Kidney (tissue), 14 donors: ENCODE data around the gene ZNF160. TPM values are rescaled to one million over a fixed set of nuclear protein-coding genes. Genes with fewer than 3 reads are reported as not detected.
"Not testable (repeated sequence)": the region's sequence is repeated elsewhere in the genome, so short reads cannot be mapped to it uniquely, and the experiment has no call there.

Experiments
- DNase-seq, 5 donors: peaks; one replicate each; pipeline ENCODE4 v3.0.0-alpha.2; 2013 to 2020
- FAIRE-seq: peaks from 2 replicates; lab custom pipeline; 2012; peaks lifted over from hg19 to GRCh38; lab: Jason Lieb, UNC
- H3K27ac ChIP-seq, 2 donors: one replicate each; pipeline ENCODE4 v1.7.0; 2013; ENCODE audit warnings: low read depth in 2 of 2, low read length in 2 of 2, inconsistent platforms in 1 of 2
- H3K27me3 ChIP-seq: one replicate; pipeline ENCODE4 v1.7.1; 2013; ENCODE audit warnings: low read length, inconsistent platforms; ENCODE audit not compliant: control insufficient read depth, insufficient read depth
- H3K36me3 ChIP-seq, 3 donors: one replicate each; pipeline versions ENCODE4 v1.7.0 to v1.7.1; 2013; ENCODE audit warnings: low read length in 3 of 3, control low read depth in 1 of 3, inconsistent platforms in 1 of 3; ENCODE audit not compliant: insufficient read depth in 3 of 3, control insufficient read depth in 2 of 3
- H3K4me1 ChIP-seq, 3 donors: one replicate each; pipeline versions ENCODE4 v1.7.0 to v1.7.1; 2013; ENCODE audit warnings: low read length in 3 of 3, inconsistent platforms in 1 of 3, low read depth in 1 of 3; ENCODE audit not compliant: control insufficient read depth in 2 of 3, insufficient read depth in 2 of 3
- H3K4me3 ChIP-seq, 3 donors: one replicate each; pipeline versions ENCODE4 v1.7.0 to v1.8.1; 2013; ENCODE audit warnings: low read length in 3 of 3, control low read depth in 1 of 3, inconsistent platforms in 1 of 3
- H3K9ac ChIP-seq, 3 donors: one replicate each; pipeline versions ENCODE4 v1.7.0 to v1.7.1; 2013; ENCODE audit warnings: low read length in 3 of 3, control low read depth in 1 of 3, inconsistent platforms in 1 of 3
- H3K9me3 ChIP-seq, 3 donors: one replicate each; pipeline versions ENCODE4 v1.7.0 to v1.7.1; 2013; ENCODE audit warnings: low read length in 3 of 3, control low read depth in 1 of 3, inconsistent platforms in 1 of 3; ENCODE audit not compliant: control insufficient read depth in 2 of 3, insufficient read depth in 1 of 3
- CTCF ChIP-seq: IDR thresholded peaks from 3 replicates; pipeline ENCODE4 v1.5.1; 2012; ENCODE audit warnings: mild to moderate bottlenecking, moderate library complexity, borderline replicate concordance; ENCODE audit not compliant: insufficient read depth; ENCODE audit errors: extremely low read depth
- intact Hi-C: fragments of 100-400 bp; cut with DNase I; formaldehyde crosslinking; loops from one replicate; pipeline ENCODE4 v1.11.1; 2022
- polyA plus RNA-seq: library from polyadenylated mRNA; stranded (reverse); fragments of 350-450 nt; fragmentation: Illumina TruSeq; extraction: RNeasy Lipid Tissue Mini Kit (QIAGEN cat#74804); gene quantifications from one replicate; pipeline ENCODE4 v1.2.3, GENCODE V29; 2014; ENCODE audit warnings: low read depth, low replicate concordance; ENCODE audit not compliant: insufficient read depth
- total RNA-seq: library from RNA; stranded (reverse); fragmentation: NEBNext Ultra II Directional; extraction: Animal tissue kit (Norgen Biotek cat#: 25700); gene quantifications from one replicate; pipeline ENCODE4 v1.2.1, GENCODE V29; 2021
- donor health status: control.
- donor health status: control.
- donor health status: control.
- donor health status: control.
- donor health status: control.
- donor health status: DM: yes; HTN: yes; CAD: no.
- donor health status: Normal renal cell carcinoma (clear cell type).

ZNF160 gene
- total and polyA plus RNA-seq, 2 donors from 2014 or later = 9.5 to 38.2 TPM

GRCh38 chr19:53037101-53038097 is 65.8 kb downstream of the ZNF160 start:
- Histone ChIP-seq H3K36me3 (no peaks in the 10 kb centered on the region), H3K9ac (peak overlapping the region in 1 of 3 donors; percentile 80), H3K27ac (no peak overlapping the region), H3K27me3 (no peaks in the 10 kb centered on the region), H3K4me3 (peak overlapping the region; percentile 57 to 89 (median 63)), H3K4me1 (no peaks in the 10 kb centered on the region), H3K9me3 (peaks cover 0 to 12% (median 3%) of the 10 kb centered on the region in 3 donors)
- intact Hi-C loops = no loop called here
- FAIRE-seq = no peak
- peak; percentile 67 to 87 (median 84) for DNase-seq
- no peak for TF ChIP-seq CTCF

GRCh38 chr19:53034948-53035675 is 68.1 kb downstream of the ZNF160 start:
- H3K27ac ChIP-seq = no peak overlapping the region
- no peak overlapping the region for H3K4me3 ChIP-seq
- no peaks in the 10 kb centered on the region for H3K36me3 ChIP-seq
- peaks cover 0 to 12% (median 4%) of the 10 kb centered on the region in 3 donors for H3K9me3 ChIP-seq
- H3K9ac ChIP-seq = no peak overlapping the region
- DNase-seq (no peak), FAIRE-seq (no peak)
- no peaks in the 10 kb centered on the region for H3K4me1 ChIP-seq
- intact Hi-C loops = no loop called here
- TF ChIP-seq CTCF = no peak
- no peaks in the 10 kb centered on the region for H3K27me3 ChIP-seq

- Histone ChIP-seq H3K36me3 (no peaks in the 10 kb centered on the region), H3K9ac (no peak overlapping the region), H3K27me3 (no peaks in the 10 kb centered on the region), H3K9me3 (peaks cover 0 to 12% (median 3%) of the 10 kb centered on the region in 3 donors), H3K4me3 (no peak overlapping the region), H3K4me1 (no peaks in the 10 kb centered on the region), H3K27ac (no peak overlapping the region)
- intact Hi-C loops = no loop called here
- DNase-seq (no peak), FAIRE-seq (no peak)
- TF ChIP-seq CTCF = no peak
Observed at GRCh38 chr19:53034054-53034453, 69.2 kb downstream of the ZNF160 start.

- H3K27ac ChIP-seq, H3K4me1 ChIP-seq, intact Hi-C loops, H3K4me3 ChIP-seq, H3K9me3 ChIP-seq, DNase-seq, H3K27me3 ChIP-seq, H3K9ac ChIP-seq, H3K36me3 ChIP-seq, FAIRE-seq: not testable (repeated sequence)
Observed at GRCh38 chr19:53028306-53028705, 74.9 kb downstream of the ZNF160 start.
